Uterus (tissue), 4 donors: ENCODE results near the gene CPHXL2. TPM values are rescaled to one million over a fixed set of nuclear protein-coding genes. Genes with fewer than 3 reads are reported as not detected.

ENCODE experiments used
- DNase-seq, 2 donors: peaks; one replicate each; pipeline ENCODE4 v3.0.0-alpha.2; 2019 to 2020
- H3K27ac ChIP-seq, 2 donors: fragments of 200-600 bp; sonication (generic); 1 replicate in 1 of 2; 2 replicates in 1 of 2; pipeline ENCODE4 v1.5.1; 2016 to 2018
- H3K27me3 ChIP-seq, 2 donors: fragments of 200-600 bp; sonication (generic); one replicate each; pipeline ENCODE4 v1.5.1; 2018 to 2019; ENCODE audit warnings: control low read depth in 1 of 2
- H3K36me3 ChIP-seq, 2 donors: fragments of 200-600 bp; sonication (generic); one replicate each; pipeline ENCODE4 v1.5.1; 2019; ENCODE audit warnings: control low read depth in 1 of 2
- H3K4me1 ChIP-seq, 2 donors: fragments of 200-600 bp; sonication (generic); one replicate each; pipeline ENCODE4 v1.5.1; 2018 to 2019; ENCODE audit warnings: control low read depth in 1 of 2
- H3K4me3 ChIP-seq, 2 donors: fragments of 200-600 bp; sonication (generic); 1 replicate in 1 of 2; 2 replicates in 1 of 2; pipeline ENCODE4 v1.5.1; 2018 to 2019; ENCODE audit warnings: mild to moderate bottlenecking in 1 of 2
- H3K9me3 ChIP-seq, 2 donors: fragments of 200-600 bp; sonication (generic); one replicate each; pipeline ENCODE4 v1.5.1; 2019; ENCODE audit warnings: control low read depth in 1 of 2
- CTCF ChIP-seq, 4 experiments: fragments of 200-600 bp in 2 of 4; fragments of 450-650 bp in 2 of 4; sonication (generic) in 2 of 4; IDR thresholded peaks; one replicate each; pipeline ENCODE4 v1.5.1; 2016 to 2019; ENCODE audit warnings: antibody characterized with exemption in 4 of 4, mild to moderate bottlenecking in 2 of 4, moderate library complexity in 1 of 4
- POLR2A ChIP-seq, 2 donors: fragments of 450-650 bp; IDR thresholded peaks; one replicate each; pipeline ENCODE4 v1.6.1; 2016; ENCODE audit warnings: antibody characterized with exemption in 2 of 2, mild to moderate bottlenecking in 1 of 2, moderate library complexity in 1 of 2
- intact Hi-C: fragments of 100-400 bp; cut with DNase I; formaldehyde crosslinking; loops from one replicate; pipeline ENCODE4 v1.15.1; 2023; ENCODE audit warnings: low total_unique reads
- total RNA-seq, 4 donors: library from RNA; depleted of rRNA in 3 of 4; stranded (reverse); fragments of >200 nt in 3 of 4; gene quantifications; one replicate each; pipeline versions ENCODE4 v1.1.0 to v1.2.4, GENCODE V29; 2014 to 2023
- donor health status: DM: yes; HTN: yes; CAD: no.

The CPHXL2 gene
- total RNA-seq, 4 donors from 2014 or later: not detected

- TF ChIP-seq POLR2A (IDR thresholded peaks at IDR 0.05): no peak
- TF ChIP-seq CTCF (IDR thresholded peaks at IDR 0.05): no peak
- no peak for DNase-seq
- Histone ChIP-seq H3K4me1 (no peaks in the 10 kb centered on the region), H3K27ac (no peak overlapping the region), H3K4me3 (no peak overlapping the region), H3K9me3 (no peaks in the 10 kb centered on the region), H3K27me3 (no peaks in the 10 kb centered on the region), H3K36me3 (no peaks in the 10 kb centered on the region)
- intact Hi-C loops: loop anchor here (10.0 kb wide), 1 partner anchor 60 kb away; the partner anchor contains the start of gene GABARAPL2
Measured at GRCh38 chr16:75624921-75625334, 51.9 kb downstream of the CPHXL2 start.

GRCh38 chr16:75622761-75623605 is 53.8 kb downstream of the CPHXL2 start, which contains the start of gene ADAT1:
ADAT1 (minus strand) TSS chr16:75623281; CDS start chr16:75620799, 2,482 bp downstream.
- H3K27me3 ChIP-seq: no peaks in the 10 kb centered on the region
- H3K9me3 ChIP-seq: no peaks in the 10 kb centered on the region
- DNase-seq: peak; percentile 98
- TF ChIP-seq CTCF (IDR thresholded peaks at IDR 0.05) (peak in 2 of 4 experiments; percentile 20 to 46), POLR2A (IDR thresholded peaks at IDR 0.05) (peak; percentile 79 to 86)
- H3K4me1 ChIP-seq: no peaks in the 10 kb centered on the region
- intact Hi-C loops: loop anchor here (10.0 kb wide), 1 partner anchor 58 kb away; the partner anchor contains the start of gene GABARAPL2
- H3K4me3 ChIP-seq: peak within 1 kb of the TSS; percentile 54 to 59
- peak within 1 kb of the TSS; percentile 82 to 94 for H3K27ac ChIP-seq
- no peaks in the 10 kb centered on the region for H3K36me3 ChIP-seq

GRCh38 chr16:75621170-75621477 is 55.7 kb downstream of the CPHXL2 start:
- H3K4me1 ChIP-seq: no peaks in the 10 kb centered on the region
- H3K9me3 ChIP-seq: no peaks in the 10 kb centered on the region
- DNase-seq: no peak
- H3K27me3 ChIP-seq: no peaks in the 10 kb centered on the region
- TF ChIP-seq POLR2A (IDR thresholded peaks at IDR 0.05): no peak
- peak in 2 of 4 experiments; percentile 7 to 18 for TF ChIP-seq CTCF (IDR thresholded peaks at IDR 0.05)
- intact Hi-C loops: loop anchor here (10.0 kb wide), 1 partner anchor 56 kb away; the partner anchor contains the start of gene GABARAPL2
- H3K27ac ChIP-seq: no peak overlapping the region
- H3K4me3 ChIP-seq: no peak overlapping the region
- no peaks in the 10 kb centered on the region for H3K36me3 ChIP-seq

GRCh38 chr16:75620326-75621169 is 56.3 kb downstream of the CPHXL2 start:
- intact Hi-C loops: loop anchor here (10.0 kb wide), 1 partner anchor 56 kb away; the partner anchor contains the start of gene GABARAPL2
- no peaks in the 10 kb centered on the region for H3K36me3 ChIP-seq
- TF ChIP-seq CTCF (IDR thresholded peaks at IDR 0.05): no peak
- no peak for TF ChIP-seq POLR2A (IDR thresholded peaks at IDR 0.05)
- no peak overlapping the region for H3K27ac ChIP-seq
- H3K27me3 ChIP-seq: no peaks in the 10 kb centered on the region
- no peak overlapping the region for H3K4me3 ChIP-seq
- H3K9me3 ChIP-seq: no peaks in the 10 kb centered on the region
- no peak for DNase-seq
- H3K4me1 ChIP-seq: no peaks in the 10 kb centered on the region
